HCT116 (cell line): ENCODE results near the gene VTI1A. TPM values are rescaled to one million over a fixed set of nuclear protein-coding genes. Genes with fewer than 3 reads are reported as not detected.

Source experiments
- ATAC-seq: fragments of 200-7000 bp; cut with Tn5 transposase; 2 replicates; pipeline ENCODE4 v1.9.1; 2020; ENCODE audit warnings: mild to moderate bottlenecking, moderate library complexity
- BruUV-seq: library from RNA; stranded (reverse); fragments of 400-500 nt; replicated peaks from 2 replicates; lab custom pipeline; 2021; lab: Mats Ljungman, UMichigan
- CTCF ChIA-PET: fragments of 300-600 bp; sonication (Branson Sonifier 250); formaldehyde crosslinking; loops from one replicate; lab custom pipeline; 2021; ENCODE audit warnings: antibody characterized with exemption; lab: Charles Lee
- POLR2A ChIA-PET: fragments of 300-600, 350-600 bp; sonication (Branson Sonifier 250); formaldehyde crosslinking; loops from one replicate; lab custom pipeline; 2021; ENCODE audit warnings: antibody characterized with exemption; lab: Charles Lee
- RAD21 ChIA-PET, 2 experiments: fragments of 300-600 bp; sonication (Branson Sonifier 250); formaldehyde crosslinking; loops; one replicate each; lab custom pipeline; 2023; ENCODE audit warnings: low total read pairs in 2 of 2; ENCODE audit not compliant: uncharacterized antibody in 2 of 2, unreplicated experiment in 2 of 2, low non-redundant PET in 1 of 2; lab: Charles Lee
- DNase-seq: peaks from one replicate; pipeline ENCODE4 v3.0.0-alpha.2; 2010; ENCODE audit warnings: low read depth, low spot score
- H2AFZ ChIP-seq: fragments of 200-600 bp; shearing (Covaris generic), sonication (generic); 2 replicates; pipeline ENCODE4 v1.6.1; 2017; ENCODE audit warnings: low read depth, mixed run types, mixed read lengths, antibody characterized with exemption, low read length; ENCODE audit not compliant: poor library complexity, severe bottlenecking
- H3K27ac ChIP-seq: 2 replicates; pipeline ENCODE4 v1.5.1; 2012; ENCODE audit warnings: low read depth, low read length
- H3K27me3 ChIP-seq: fragments of 200-600 bp; sonication (generic); 2 replicates; pipeline ENCODE4 v1.6.1; 2016; ENCODE audit warnings: mixed run types, low read length, mixed read lengths; ENCODE audit not compliant: insufficient read depth
- H3K36me3 ChIP-seq, 2 experiments: fragments of 200-500 bp in 1 of 2; fragments of 200-600 bp in 1 of 2; sonication (Bioruptor generic) in 1 of 2; sonication (generic) in 1 of 2; 2 replicates each; pipeline versions ENCODE4 v1.5.1 to v1.6.1; 2014 to 2016; ENCODE audit warnings: low read length in 2 of 2, inconsistent platforms in 1 of 2, mixed read lengths in 1 of 2, mixed run types in 1 of 2; ENCODE audit not compliant: insufficient read depth in 2 of 2, control insufficient read depth in 1 of 2
- H3K4me1 ChIP-seq, 2 experiments: fragments of 200-600 bp in 1 of 2; sonication (generic) in 1 of 2; 2 replicates each; pipeline versions ENCODE4 v1.5.1 to v1.6.1; 2012 to 2017; ENCODE audit warnings: low read length in 2 of 2, inconsistent platforms in 1 of 2, mild to moderate bottlenecking in 1 of 2, mixed read lengths in 1 of 2, mixed run types in 1 of 2, moderate library complexity in 1 of 2; ENCODE audit not compliant: insufficient read depth in 2 of 2, control insufficient read depth in 1 of 2
- H3K4me2 ChIP-seq: fragments of 200-600 bp; sonication (generic); 2 replicates; pipeline ENCODE4 v1.6.1; 2017; ENCODE audit warnings: mixed run types, low read length, mixed read lengths
- H3K4me3 ChIP-seq, 2 experiments: fragments of 200-600 bp in 1 of 2; sonication (generic) in 1 of 2; replicated peaks in 1 of 2; 2 replicates each; pipeline ENCODE4 v1.5.1; 2011 to 2016; ENCODE audit warnings: low read length in 2 of 2, control low read depth in 1 of 2, low read depth in 1 of 2, mild to moderate bottlenecking in 1 of 2, mixed read lengths in 1 of 2, mixed run types in 1 of 2
- H3K79me2 ChIP-seq: fragments of 200-600 bp; sonication (generic); 2 replicates; pipeline ENCODE4 v1.6.1; 2017; ENCODE audit warnings: mild to moderate bottlenecking, mixed run types, low read length, moderate library complexity, mixed read lengths; ENCODE audit not compliant: insufficient read depth
- H3K9ac ChIP-seq: fragments of 200-600 bp; sonication (generic); 2 replicates; pipeline ENCODE4 v1.6.1; 2016; ENCODE audit warnings: low read length, mixed read lengths
- H3K9me2 ChIP-seq: fragments of 200-600 bp; sonication (generic), shearing (Covaris generic); 2 replicates; pipeline ENCODE4 v1.6.1; 2017; ENCODE audit warnings: mixed run types, mild to moderate bottlenecking, moderate library complexity; ENCODE audit not compliant: insufficient read depth
- H3K9me3 ChIP-seq, 2 experiments: fragments of 200-500 bp in 1 of 2; fragments of 200-600 bp in 1 of 2; sonication (Bioruptor generic) in 1 of 2; sonication (generic) in 1 of 2; 2 replicates each; pipeline ENCODE4 v1.6.1; 2014 to 2017; ENCODE audit warnings: low read length in 2 of 2, mixed read lengths in 2 of 2, inconsistent platforms in 1 of 2, low read depth in 1 of 2, mild to moderate bottlenecking in 1 of 2, mixed run types in 1 of 2, moderate library complexity in 1 of 2; ENCODE audit not compliant: control insufficient read depth in 1 of 2, insufficient read depth in 1 of 2
- H4K20me1 ChIP-seq: fragments of 200-600 bp; sonication (generic), shearing (Covaris generic); 2 replicates; pipeline ENCODE4 v1.6.1; 2017; ENCODE audit warnings: mixed run types, mild to moderate bottlenecking, moderate library complexity; ENCODE audit not compliant: insufficient read depth
- CBX3 ChIP-seq: IDR thresholded peaks from 2 replicates; pipeline ENCODE4 v1.6.1; 2012; ENCODE audit warnings: low read depth
- CTCF ChIP-seq, 3 experiments: fragments of 200-600 bp in 1 of 3; sonication (generic) in 1 of 3; IDR thresholded peaks in 2 of 3; conservative IDR thresholded peaks in 1 of 3; 2 replicates each; pipeline ENCODE4 v1.5.1; 2012 to 2017; ENCODE audit warnings: low read depth in 2 of 3, low read length in 2 of 3, antibody characterized with exemption in 1 of 3, borderline replicate concordance in 1 of 3, control low read depth in 1 of 3, mild to moderate bottlenecking in 1 of 3, mixed read lengths in 1 of 3, mixed run types in 1 of 3, moderate library complexity in 1 of 3; ENCODE audit not compliant: insufficient read depth in 1 of 3
- ELF1 ChIP-seq: IDR thresholded peaks from 2 replicates; pipeline ENCODE4 v1.6.1; 2012; ENCODE audit warnings: low read depth, borderline replicate concordance
- EZH2phosphoT487 ChIP-seq: fragments of 200-600 bp; IDR thresholded peaks from 2 replicates; pipeline ENCODE4 v1.6.1; 2018; ENCODE audit warnings: antibody characterized with exemption, borderline replicate concordance
- FOSL1 ChIP-seq: IDR thresholded peaks from 2 replicates; pipeline ENCODE4 v1.6.1; 2012; ENCODE audit warnings: low read depth
- JUND ChIP-seq: IDR thresholded peaks from 2 replicates; pipeline ENCODE4 v1.6.1; 2012
- POLR2AphosphoS5 ChIP-seq: IDR thresholded peaks from 2 replicates; pipeline ENCODE4 v1.6.1; 2011; ENCODE audit warnings: mild to moderate bottlenecking, low read depth, low read length, moderate library complexity
- SP1 ChIP-seq: IDR thresholded peaks from 2 replicates; pipeline ENCODE4 v1.6.1; 2012; ENCODE audit warnings: low read depth
- YY1 ChIP-seq: IDR thresholded peaks from 2 replicates; pipeline ENCODE4 v1.6.1; 2011; ENCODE audit warnings: low read length, low read depth, moderate library complexity, mild to moderate bottlenecking; ENCODE audit not compliant: insufficient replicate concordance; ENCODE audit errors: extremely low read depth
- intact Hi-C: fragments of 100-400 bp; cut with micrococcal nuclease; formaldehyde crosslinking; loops from 2 replicates; pipeline ENCODE4 v1.10.0; 2022
- total RNA-seq: library from RNA; stranded (reverse); gene quantifications from one replicate; pipeline ENCODE4 v1.2.1, GENCODE V29; 2021; ENCODE audit not compliant: unreplicated experiment

VTI1A gene
- total RNA-seq, 1 experiment from 2014 or later: 80.7 TPM

- TF ChIP-seq CTCF (IDR thresholded peaks at IDR 0.05 in 2 of 3, conservative IDR thresholded peaks at IDR 0.05 in 1 of 3; ENCODE audit: borderline replicate concordance in 1 of 3, insufficient read depth in 1 of 3, low read depth in 2 of 3, low read length in 2 of 3): no peak
- no peak for TF ChIP-seq JUND
- TF ChIP-seq CBX3: no peak
- TF ChIP-seq POLR2AphosphoS5: no peak
- TF ChIP-seq ELF1: no peak
- no peak for TF ChIP-seq YY1
- no peak for TF ChIP-seq SP1
- TF ChIP-seq EZH2phosphoT487: no peak
Observed at GRCh38 chr10:112775892-112776674, 329.1 kb downstream of the VTI1A start (continued).

- Histone ChIP-seq H3K9me2 (no peaks in the 10 kb centered on the region), H2AFZ (no peak overlapping the region), H3K4me3 (no peak overlapping the region), H3K9me3 (no peaks in the 10 kb centered on the region), H3K27me3 (no peaks in the 10 kb centered on the region), H3K4me1 (peaks cover 18 to 30% of the 10 kb centered on the region in 2 experiments), H3K9ac (no peak overlapping the region), H3K79me2 (no peaks in the 10 kb centered on the region), H3K36me3 (no peaks in the 10 kb centered on the region), H4K20me1 (no peaks in the 10 kb centered on the region), H3K4me2 (0 out of 2 replicates have a peak overlapping the region, but pooled peaks have one; percentile 7), H3K27ac (no peak overlapping the region; the same call in 1 of the 2 replicates)
- DNase-seq (no peak), ATAC-seq (peak; percentile 37; the same call in 1 of the 2 replicates)
- intact Hi-C loops: no loop called here
- POLR2A ChIA-PET: interaction anchor here (1.8 kb wide), 1 partner anchor 33 kb away, joined by 4 read pairs; no protein-coding TSS in a partner anchor
- CTCF ChIA-PET: no interaction called here
- TF ChIP-seq CTCF (IDR thresholded peaks at IDR 0.05 in 2 of 3, conservative IDR thresholded peaks at IDR 0.05 in 1 of 3; ENCODE audit: borderline replicate concordance in 1 of 3, insufficient read depth in 1 of 3, low read depth in 2 of 3, low read length in 2 of 3): no peak
- 0 out of 2 replicates have a peak, but pooled peaks have one; percentile 41 for TF ChIP-seq JUND
- TF ChIP-seq FOSL1: peak; percentile 42; the same call in 1 of the 2 replicates
- no TSS peak for BruUV-seq
- RAD21 ChIA-PET: interaction anchor here in 1 of 2 experiments (0.5 kb wide), 1 partner anchor 386 kb away, joined by 3 read pairs; no protein-coding TSS in a partner anchor
Observed at GRCh38 chr10:112778579-112778978, 331.6 kb downstream of the VTI1A start.
